H1 (cell line): ENCODE results near the gene FBXO7.

ENCODE experiments used
- ASH2L ChIP-seq: fragments of 200-600, 300-600 bp; sonication (generic); IDR thresholded peaks from one replicate; pipeline ENCODE4 v1.7.1; 2017; ENCODE audit warnings: low read length
- EP300 ChIP-seq, 2 experiments: IDR thresholded peaks; 1 replicate in 1 of 2; 2 replicates in 1 of 2; pipeline ENCODE4 v1.6.1; 2011 to 2012; ENCODE audit warnings: low read depth in 2 of 2, low read length in 2 of 2, mild to moderate bottlenecking in 2 of 2, borderline replicate concordance in 1 of 2, inconsistent platforms in 1 of 2, moderate library complexity in 1 of 2
- EZH2 ChIP-seq: fragments of 200-600 bp; sonication (generic); IDR thresholded peaks from 2 replicates; pipeline ENCODE4 v1.7.1; 2012; ENCODE audit warnings: low read depth, mild to moderate bottlenecking, moderate library complexity, low read length, inconsistent platforms; ENCODE audit not compliant: severe bottlenecking
- GABPA ChIP-seq: IDR thresholded peaks from 2 replicates; pipeline ENCODE4 v1.6.1; 2011; ENCODE audit warnings: mild to moderate bottlenecking, low read length, moderate library complexity, borderline replicate concordance; ENCODE audit not compliant: insufficient read depth
- JUND ChIP-seq: IDR thresholded peaks from 2 replicates; pipeline ENCODE4 v1.6.1; 2011; ENCODE audit warnings: mild to moderate bottlenecking, improper control_type of control experiment, low read length
- POLR2A ChIP-seq, 2 experiments: IDR thresholded peaks; 1 replicate in 1 of 2; 2 replicates in 1 of 2; pipeline ENCODE4 v1.6.1; 2011; ENCODE audit warnings: low read depth in 2 of 2, low read length in 2 of 2, mild to moderate bottlenecking in 2 of 2; ENCODE audit errors: control extremely low read depth in 1 of 2
- SIRT6 ChIP-seq: IDR thresholded peaks from one replicate; pipeline ENCODE4 v1.7.1; 2012; ENCODE audit warnings: low read length, inconsistent platforms
- SIX5 ChIP-seq: IDR thresholded peaks from 2 replicates; pipeline ENCODE4 v1.6.1; 2011; ENCODE audit warnings: mild to moderate bottlenecking, low read depth, low read length
- TF ChIP-seq, protein P1 (sequence below), 3 experiments: IDR thresholded peaks; 1 replicate in 2 of 3; 2 replicates in 1 of 3; pipeline versions ENCODE4 v1.5.1 to v1.6.1; 2011; ENCODE audit warnings: low read length in 3 of 3, mild to moderate bottlenecking in 3 of 3, inconsistent platforms in 2 of 3, low read depth in 1 of 3, moderate library complexity in 1 of 3; ENCODE audit not compliant: insufficient read depth in 1 of 3; ENCODE audit errors: control extremely low read depth in 1 of 3

DNA sequence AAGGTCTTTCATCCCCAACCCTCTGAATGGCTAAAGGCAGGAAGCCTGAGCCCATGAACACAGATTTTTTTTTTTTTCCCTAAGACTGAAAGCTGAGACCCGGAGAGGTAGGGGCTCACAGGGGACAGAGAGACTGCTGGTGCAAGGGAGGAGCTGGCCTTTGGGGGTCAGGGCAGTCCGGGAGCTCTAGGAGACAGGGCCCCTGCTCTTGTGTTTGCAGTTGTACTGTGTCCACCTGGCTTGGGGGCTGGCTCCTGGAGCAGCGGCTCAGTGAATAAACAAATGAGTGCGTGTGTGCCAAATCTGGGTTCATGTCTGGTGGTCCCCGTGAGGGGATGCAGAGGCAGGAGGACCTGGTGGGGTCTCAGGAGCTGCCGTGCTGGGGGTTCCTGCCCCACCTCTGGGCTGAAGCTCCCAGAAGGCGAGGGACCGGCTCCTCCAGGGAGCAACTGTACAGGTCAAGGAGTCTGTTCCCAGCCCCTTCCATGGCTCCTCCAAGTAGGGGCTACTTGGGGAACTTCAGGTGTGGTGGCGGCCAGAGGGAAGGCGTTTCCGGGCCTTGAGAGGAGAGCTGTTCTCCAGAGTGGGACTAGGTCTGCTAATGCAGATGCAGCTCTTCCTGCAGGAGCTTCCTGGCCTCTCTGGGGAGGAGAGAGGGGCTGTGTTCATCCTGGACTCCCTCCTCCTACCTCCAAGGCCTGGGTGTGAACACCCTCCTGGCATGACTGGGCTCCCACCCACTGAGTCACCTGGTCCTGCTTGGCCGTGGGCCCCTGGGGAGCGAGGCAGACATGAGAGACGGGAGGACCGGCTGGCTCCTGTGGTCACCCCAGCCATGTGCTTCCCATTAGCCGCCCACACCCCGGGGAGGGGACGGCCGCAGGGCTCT, 57.6 kb downstream of the FBXO7 start:
- TF ChIP-seq POLR2A (IDR thresholded peaks at IDR 0.05; ENCODE audit: control extremely low read depth in 1 of 2, low read depth in 2 of 2, low read length in 2 of 2): peak in 1 of 2 experiments; percentile 69; a peak in 2 of 3 replicates
- no peak for TF ChIP-seq GABPA
- TF ChIP-seq, protein P1, sequence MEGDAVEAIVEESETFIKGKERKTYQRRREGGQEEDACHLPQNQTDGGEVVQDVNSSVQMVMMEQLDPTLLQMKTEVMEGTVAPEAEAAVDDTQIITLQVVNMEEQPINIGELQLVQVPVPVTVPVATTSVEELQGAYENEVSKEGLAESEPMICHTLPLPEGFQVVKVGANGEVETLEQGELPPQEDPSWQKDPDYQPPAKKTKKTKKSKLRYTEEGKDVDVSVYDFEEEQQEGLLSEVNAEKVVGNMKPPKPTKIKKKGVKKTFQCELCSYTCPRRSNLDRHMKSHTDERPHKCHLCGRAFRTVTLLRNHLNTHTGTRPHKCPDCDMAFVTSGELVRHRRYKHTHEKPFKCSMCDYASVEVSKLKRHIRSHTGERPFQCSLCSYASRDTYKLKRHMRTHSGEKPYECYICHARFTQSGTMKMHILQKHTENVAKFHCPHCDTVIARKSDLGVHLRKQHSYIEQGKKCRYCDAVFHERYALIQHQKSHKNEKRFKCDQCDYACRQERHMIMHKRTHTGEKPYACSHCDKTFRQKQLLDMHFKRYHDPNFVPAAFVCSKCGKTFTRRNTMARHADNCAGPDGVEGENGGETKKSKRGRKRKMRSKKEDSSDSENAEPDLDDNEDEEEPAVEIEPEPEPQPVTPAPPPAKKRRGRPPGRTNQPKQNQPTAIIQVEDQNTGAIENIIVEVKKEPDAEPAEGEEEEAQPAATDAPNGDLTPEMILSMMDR (IDR thresholded peaks at IDR 0.05; ENCODE audit: control extremely low read depth in 1 of 3, insufficient read depth in 1 of 3, low read depth in 1 of 3, low read length in 3 of 3): no peak
- TF ChIP-seq EP300 (IDR thresholded peaks at IDR 0.05; ENCODE audit: borderline replicate concordance in 1 of 2, low read depth in 2 of 2, low read length in 2 of 2): no peak
- no peak for TF ChIP-seq EZH2
- TF ChIP-seq SIX5: no peak
- TF ChIP-seq JUND: no peak
- no peak for TF ChIP-seq SIRT6
- TF ChIP-seq ASH2L: no peak
